ENCODE data around the gene PPEF2. TPM values are rescaled to one million over a fixed set of nuclear protein-coding genes. Genes with fewer than 3 reads are reported as not detected.

The PPEF2 gene
- total and polyA plus RNA-seq, 4 experiments from 2014 or later: 0.36 to 0.41 TPM; not detected in 2

DNA sequence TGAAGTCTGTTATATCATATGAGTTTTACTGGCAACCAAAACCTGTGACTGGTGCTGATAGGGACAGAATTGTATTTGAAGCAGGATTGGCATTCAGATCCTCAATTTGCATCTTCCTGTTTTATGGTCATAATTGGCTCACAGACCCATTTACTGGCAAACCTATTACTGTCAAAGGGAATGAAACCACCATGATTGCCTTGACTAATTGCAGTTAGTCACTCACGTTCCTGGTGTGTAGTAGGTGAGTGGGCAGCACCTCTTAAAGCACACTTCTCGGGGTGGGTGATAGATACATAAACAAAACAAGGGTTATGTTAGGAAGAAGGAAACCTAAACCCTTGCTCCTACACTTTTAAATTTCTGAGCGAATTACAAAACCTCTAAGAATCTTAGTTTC is 81.0 kb downstream of the PPEF2 start:
- Mint-ChIP-seq H3K4me3 (no peak overlapping the region), H3K27me3 (no peaks in the 10 kb centered on the region), H3K27ac (no peak overlapping the region), H3K9me3 (no peaks in the 10 kb centered on the region), H3K4me1 (no peaks in the 10 kb centered on the region), H3K36me3 (peaks cover under 1 to 1% of the 10 kb centered on the region in 2 donors)
- intact Hi-C loops (cut with micrococcal nuclease): no loop called here
- no peaks in the 10 kb centered on the region for H3K9me3 ChIP-seq (ENCODE audit: control insufficient read depth in 1 of 2, low read length in 2 of 2)
- no peaks in the 10 kb centered on the region for H3K36me3 ChIP-seq (ENCODE audit: insufficient read depth, low read length)
- ChIA-PET POLR2A (ENCODE audit: partially characterized antibody) (no interaction called here), CTCF (ENCODE audit: partially characterized antibody) (interaction anchor here (0.8 kb wide), 1 partner anchor 26 kb away, joined by 4 read pairs; no protein-coding TSS in a partner anchor)
- no peaks in the 10 kb centered on the region for H3K27me3 ChIP-seq (ENCODE audit: insufficient read depth, low read length)
- no peak for DNase-seq
- H3K4me1 ChIP-seq (ENCODE audit: insufficient read depth, low read length): no peaks in the 10 kb centered on the region
- no peak overlapping the region for H3K27ac ChIP-seq (ENCODE audit: low read depth, low read length)
- H3K4me3 ChIP-seq (ENCODE audit: low read length in 2 of 2): no peak overlapping the region

DNA sequence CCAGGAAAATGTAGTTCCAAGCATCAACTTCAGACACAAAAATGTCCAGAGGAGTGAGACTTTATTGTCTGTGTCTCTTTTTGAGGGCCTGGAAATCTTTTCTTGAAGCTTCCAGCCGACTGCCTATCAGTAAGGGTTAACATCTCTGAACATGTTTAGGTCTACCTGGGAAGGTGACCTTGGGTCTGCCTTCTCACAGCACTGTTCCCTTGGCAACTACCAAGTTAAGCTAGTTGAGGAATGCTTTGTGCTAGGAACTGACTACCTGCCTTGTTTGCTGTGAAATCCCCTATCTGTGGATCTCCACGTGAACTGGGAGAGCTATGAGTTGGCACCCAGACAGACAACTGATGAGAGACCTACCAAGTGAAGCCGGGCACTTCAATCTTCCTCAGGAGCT is 81.6 kb downstream of the PPEF2 start:
- Histone ChIP-seq H3K9me3 (ENCODE audit: control insufficient read depth in 1 of 2, low read length in 2 of 2) (no peaks in the 10 kb centered on the region), H3K27ac (ENCODE audit: low read depth, low read length) (no peak overlapping the region), H3K4me3 (ENCODE audit: low read length in 2 of 2) (no peak overlapping the region), H3K27me3 (ENCODE audit: insufficient read depth, low read length) (no peaks in the 10 kb centered on the region), H3K4me1 (ENCODE audit: insufficient read depth, low read length) (no peaks in the 10 kb centered on the region), H3K36me3 (ENCODE audit: insufficient read depth, low read length) (no peaks in the 10 kb centered on the region)
- Mint-ChIP-seq H3K27me3 (no peaks in the 10 kb centered on the region), H3K4me3 (no peak overlapping the region), H3K36me3 (peaks cover 4 to 6% of the 10 kb centered on the region in 2 donors), H3K27ac (no peak overlapping the region), H3K4me1 (no peaks in the 10 kb centered on the region), H3K9me3 (no peaks in the 10 kb centered on the region)
- POLR2A ChIA-PET (ENCODE audit: partially characterized antibody): no interaction called here
- CTCF ChIA-PET (ENCODE audit: partially characterized antibody): interaction anchor here (0.8 kb wide), 1 partner anchor 27 kb away, joined by 4 read pairs; no protein-coding TSS in a partner anchor
- DNase-seq: no peak
- intact Hi-C loops (cut with micrococcal nuclease): no loop called here

DNA sequence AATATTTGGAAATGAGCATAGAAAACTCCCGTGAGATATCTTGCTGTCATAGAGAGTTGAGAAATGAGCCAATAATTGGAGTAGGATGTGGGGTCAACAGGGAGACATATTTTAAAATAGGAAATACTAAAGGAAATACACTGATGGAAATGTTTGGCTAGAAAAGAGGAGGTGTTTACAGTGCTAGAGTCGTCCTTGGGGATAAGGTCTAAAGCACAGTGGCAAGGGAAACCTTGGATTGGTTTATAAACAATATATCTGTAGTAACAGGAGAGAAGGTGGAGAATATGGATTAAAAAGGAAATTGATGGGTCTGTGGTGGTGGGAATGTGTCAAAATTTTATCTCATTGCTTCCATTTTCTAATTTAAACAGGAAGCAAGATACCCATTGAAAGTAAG is 82.1 kb downstream of the PPEF2 start:
- H3K9me3 Mint-ChIP-seq: no peaks in the 10 kb centered on the region
- Histone ChIP-seq H3K9me3 (ENCODE audit: control insufficient read depth in 1 of 2, low read length in 2 of 2) (no peaks in the 10 kb centered on the region), H3K27ac (ENCODE audit: low read depth, low read length) (no peak overlapping the region), H3K27me3 (ENCODE audit: insufficient read depth, low read length) (no peaks in the 10 kb centered on the region), H3K4me1 (ENCODE audit: insufficient read depth, low read length) (no peaks in the 10 kb centered on the region), H3K36me3 (ENCODE audit: insufficient read depth, low read length) (no peaks in the 10 kb centered on the region), H3K4me3 (ENCODE audit: low read length in 2 of 2) (no peak overlapping the region)
- CTCF ChIA-PET (ENCODE audit: partially characterized antibody): no interaction called here
- no peak overlapping the region for H3K27ac Mint-ChIP-seq
- DNase-seq: no peak
- POLR2A ChIA-PET (ENCODE audit: partially characterized antibody): no interaction called here
- H3K36me3 Mint-ChIP-seq: peaks cover 9 to 11% of the 10 kb centered on the region in 2 donors
- H3K4me3 Mint-ChIP-seq: no peak overlapping the region
- no peaks in the 10 kb centered on the region for H3K4me1 Mint-ChIP-seq
- intact Hi-C loops (cut with micrococcal nuclease): no loop called here
- no peaks in the 10 kb centered on the region for H3K27me3 Mint-ChIP-seq

DNA sequence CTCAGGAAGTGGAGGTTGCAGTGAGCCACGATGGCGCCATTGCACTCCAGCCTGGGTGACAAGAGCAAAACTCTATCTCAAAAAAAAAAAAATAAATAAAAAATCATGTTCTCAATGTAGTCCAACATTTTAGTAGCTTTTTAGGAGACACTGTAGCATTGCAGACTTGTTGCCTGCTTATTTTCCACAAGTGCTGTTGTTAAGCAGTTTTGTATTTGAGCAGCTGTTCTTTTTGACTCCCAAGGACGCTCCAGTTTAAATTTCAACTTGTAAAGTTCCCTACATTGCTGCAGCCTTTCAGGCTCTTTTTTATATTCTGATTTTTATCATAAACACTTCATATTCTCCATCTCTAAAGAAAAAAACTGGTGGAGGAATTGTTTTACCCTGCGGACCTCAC is 83.1 kb downstream of the PPEF2 start:
- Histone ChIP-seq H3K27me3 (ENCODE audit: insufficient read depth, low read length) (no peaks in the 10 kb centered on the region), H3K4me1 (ENCODE audit: insufficient read depth, low read length) (no peaks in the 10 kb centered on the region), H3K4me3 (ENCODE audit: low read length in 2 of 2) (no peak overlapping the region), H3K9me3 (ENCODE audit: control insufficient read depth in 1 of 2, low read length in 2 of 2) (no peaks in the 10 kb centered on the region), H3K36me3 (ENCODE audit: insufficient read depth, low read length) (peaks cover 7% of the 10 kb centered on the region), H3K27ac (ENCODE audit: low read depth, low read length) (no peak overlapping the region)
- Mint-ChIP-seq H3K27ac (no peak overlapping the region), H3K27me3 (no peaks in the 10 kb centered on the region), H3K36me3 (peaks cover 18 to 21% of the 10 kb centered on the region in 2 donors), H3K4me3 (no peak overlapping the region), H3K9me3 (no peaks in the 10 kb centered on the region), H3K4me1 (no peaks in the 10 kb centered on the region)
- DNase-seq: no peak
- POLR2A ChIA-PET (ENCODE audit: partially characterized antibody): no interaction called here
- CTCF ChIA-PET (ENCODE audit: partially characterized antibody): no interaction called here
- intact Hi-C loops (cut with micrococcal nuclease): no loop called here

DNA sequence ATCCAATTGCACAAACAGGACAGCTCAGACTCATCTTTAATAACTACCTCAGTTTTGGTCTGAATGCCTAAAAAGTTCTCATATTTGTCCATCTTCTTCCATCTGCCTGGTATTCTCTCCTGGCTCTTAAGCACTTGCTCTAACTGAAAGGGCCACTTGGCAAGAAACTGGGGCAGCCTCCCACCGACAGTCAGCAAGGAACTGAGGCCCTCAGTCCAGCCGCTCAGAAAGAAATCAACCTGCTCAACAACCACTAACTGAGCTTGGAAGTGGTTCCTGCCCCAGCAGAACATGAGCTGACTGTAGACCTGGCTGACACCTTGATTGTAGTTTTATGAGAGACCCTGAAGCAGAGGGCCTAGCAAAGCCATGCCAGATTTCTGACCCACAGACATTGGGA is 84.4 kb downstream of the PPEF2 start:
- DNase-seq: no peak
- H3K4me3 ChIP-seq (ENCODE audit: low read length in 2 of 2): no peak overlapping the region
- no peaks in the 10 kb centered on the region for H3K9me3 ChIP-seq (ENCODE audit: control insufficient read depth in 1 of 2, low read length in 2 of 2)
- Mint-ChIP-seq H3K27me3 (no peaks in the 10 kb centered on the region), H3K9me3 (no peaks in the 10 kb centered on the region), H3K27ac (peak overlapping the region in 1 of 7 donors; percentile 50), H3K36me3 (peaks cover 25 to 29% of the 10 kb centered on the region in 2 donors), H3K4me3 (no peak overlapping the region), H3K4me1 (no peaks in the 10 kb centered on the region)
- ChIA-PET CTCF (ENCODE audit: partially characterized antibody) (no interaction called here), POLR2A (ENCODE audit: partially characterized antibody) (interaction anchor here (0.6 kb wide), 1 partner anchor 260 kb away, joined by 3 read pairs; no protein-coding TSS in a partner anchor)
- H3K4me1 ChIP-seq (ENCODE audit: insufficient read depth, low read length): no peaks in the 10 kb centered on the region
- no peak overlapping the region for H3K27ac ChIP-seq (ENCODE audit: low read depth, low read length)
- no peaks in the 10 kb centered on the region for H3K27me3 ChIP-seq (ENCODE audit: insufficient read depth, low read length)
- peaks cover 14% of the 10 kb centered on the region for H3K36me3 ChIP-seq (ENCODE audit: insufficient read depth, low read length)
- intact Hi-C loops (cut with micrococcal nuclease): no loop called here

Other genes with a start within 250 kb of the PPEF2 start
- 100 to 1,000 TPM; 150 to 165 TPM for gene G3BP2, start 229.0 kb downstream of the PPEF2 start, total RNA-seq
- 100 to 1,000 TPM; 118 to 125 TPM for gene G3BP2, start 229.0 kb downstream of the PPEF2 start, polyA plus RNA-seq
- 10 to 100 TPM; 48.6 to 49.4 TPM for gene USO1, start 177.9 kb downstream of the PPEF2 start, total RNA-seq
- gene USO1, start 177.9 kb downstream of the PPEF2 start, polyA plus RNA-seq: 10 to 100 TPM; 31.9 to 35.4 TPM
- 10 to 100 TPM; 86.1 to 92.2 TPM for gene NAAA, start 38.6 kb upstream of the PPEF2 start, total RNA-seq
- gene NAAA, start 38.6 kb upstream of the PPEF2 start, polyA plus RNA-seq: 100 to 1,000 TPM; 115 to 141 TPM
- gene SDAD1, start 88.5 kb upstream of the PPEF2 start, total RNA-seq: 10 to 100 TPM; 54.4 to 58.1 TPM
- gene SDAD1, start 88.5 kb upstream of the PPEF2 start, polyA plus RNA-seq: 100 to 1,000 TPM in 1 of 2 donors, 10 to 100 TPM in 1; 40.9 to 102 TPM
- 1 to 10 TPM in 1 of 2 experiments, under 1 TPM in 1; 0.58 to 1.4 TPM for gene CXCL9, start 105.1 kb upstream of the PPEF2 start, total RNA-seq
- gene CXCL9, start 105.1 kb upstream of the PPEF2 start, polyA plus RNA-seq: not detected
- under 1 TPM; 0.39 to 0.76 TPM for gene CXCL10, start 121.0 kb upstream of the PPEF2 start, total RNA-seq
- under 1 TPM in 1 of 2 donors, not detected in 1; 0.42 TPM for gene CXCL10, start 121.0 kb upstream of the PPEF2 start, polyA plus RNA-seq
- gene CXCL11, start 133.6 kb upstream of the PPEF2 start, total RNA-seq: not detected
- gene CXCL11, start 133.6 kb upstream of the PPEF2 start, polyA plus RNA-seq: not detected
- gene ART3, start 172.3 kb upstream of the PPEF2 start, total RNA-seq: not detected
- gene ART3, start 172.3 kb upstream of the PPEF2 start, polyA plus RNA-seq: not detected
- 10 to 100 TPM; 49.3 to 52.8 TPM for gene NUP54, start 245.9 kb upstream of the PPEF2 start, total RNA-seq
- gene NUP54, start 245.9 kb upstream of the PPEF2 start, polyA plus RNA-seq: 10 to 100 TPM; 37.8 to 39.3 TPM